H9 (cell line): ENCODE results near the gene BCAS3. TPM values are rescaled to one million over a fixed set of nuclear protein-coding genes. Genes with fewer than 3 reads are reported as not detected.

Experiments used
- DNase-seq: peaks from one replicate; pipeline ENCODE4 v3.0.0-alpha.2; 2017
- H2AFZ ChIP-seq: one replicate; pipeline ENCODE4 v1.6.1; 2013; ENCODE audit warnings: mild to moderate bottlenecking, low read length, control low read depth, moderate library complexity
- H2AK5ac ChIP-seq: 2 replicates; pipeline ENCODE4 v1.6.1; 2013; ENCODE audit warnings: low read length, control low read depth, mixed read lengths; ENCODE audit not compliant: insufficient read length
- H2BK120ac ChIP-seq: one replicate; pipeline ENCODE4 v1.6.1; 2013; ENCODE audit warnings: low read depth, mild to moderate bottlenecking, low read length, control low read depth, inconsistent platforms; ENCODE audit not compliant: poor library complexity, severe bottlenecking
- H2BK12ac ChIP-seq: 2 replicates; pipeline ENCODE4 v1.6.1; 2013; ENCODE audit warnings: low read length, control low read depth, mixed read lengths, low read depth; ENCODE audit not compliant: insufficient read length
- H2BK15ac ChIP-seq: 2 replicates; pipeline ENCODE4 v1.6.1; 2013; ENCODE audit warnings: low read depth, low read length, control low read depth
- H2BK20ac ChIP-seq: one replicate; pipeline ENCODE4 v1.6.1; 2013; ENCODE audit warnings: low read depth, mild to moderate bottlenecking, low read length, control low read depth, inconsistent platforms; ENCODE audit not compliant: poor library complexity, severe bottlenecking
- H2BK5ac ChIP-seq: 2 replicates; pipeline ENCODE4 v1.6.1; 2013; ENCODE audit warnings: low read length, control low read depth, mixed read lengths; ENCODE audit not compliant: insufficient read length
- H3K14ac ChIP-seq: 2 replicates; pipeline ENCODE4 v1.6.1; 2013; ENCODE audit warnings: low read length, control low read depth; ENCODE audit not compliant: insufficient read depth
- H3K18ac ChIP-seq: 2 replicates; pipeline ENCODE4 v1.6.1; 2013; ENCODE audit warnings: low read depth, mild to moderate bottlenecking, mixed read lengths, low read length, control low read depth; ENCODE audit not compliant: insufficient read length
- H3K23ac ChIP-seq: 2 replicates; pipeline ENCODE4 v1.6.1; 2013; ENCODE audit warnings: low read length, control low read depth, mixed read lengths, low read depth; ENCODE audit not compliant: insufficient read length
- H3K23me2 ChIP-seq: 2 replicates; pipeline ENCODE4 v1.6.1; 2013; ENCODE audit warnings: low read depth, mild to moderate bottlenecking, mixed read lengths, low read length, control low read depth; ENCODE audit not compliant: insufficient read length, poor library complexity, severe bottlenecking
- H3K27ac ChIP-seq: 2 replicates; pipeline ENCODE4 v1.5.1; 2013; ENCODE audit warnings: low read length, control low read depth, mixed read lengths, low read depth; ENCODE audit not compliant: insufficient read length
- H3K27me3 ChIP-seq: 2 replicates; pipeline ENCODE4 v1.6.1; 2013; ENCODE audit warnings: low read length, control low read depth, inconsistent platforms; ENCODE audit not compliant: insufficient read depth
- H3K4ac ChIP-seq: 2 replicates; pipeline ENCODE4 v1.6.1; 2013; ENCODE audit warnings: low read depth, mild to moderate bottlenecking, control low read depth, inconsistent platforms, low read length, moderate library complexity
- H3K4me1 ChIP-seq: 2 replicates; pipeline ENCODE4 v1.6.1; 2013; ENCODE audit warnings: low read length, control low read depth, inconsistent platforms; ENCODE audit not compliant: insufficient read depth
- H3K4me2 ChIP-seq: 2 replicates; pipeline ENCODE4 v1.6.1; 2013; ENCODE audit warnings: low read length, control low read depth, mixed read lengths; ENCODE audit not compliant: insufficient read length, insufficient read depth
- H3K56ac ChIP-seq: 2 replicates; pipeline ENCODE4 v1.6.1; 2013; ENCODE audit warnings: low read depth, mild to moderate bottlenecking, mixed read lengths, low read length, control low read depth; ENCODE audit not compliant: insufficient read length
- H3K79me1 ChIP-seq: 2 replicates; pipeline ENCODE4 v1.6.1; 2013; ENCODE audit warnings: low read depth, mild to moderate bottlenecking, moderate library complexity, low read length, control low read depth, inconsistent platforms; ENCODE audit not compliant: insufficient read depth, poor library complexity, severe bottlenecking
- H3K79me2 ChIP-seq: 2 replicates; pipeline ENCODE4 v1.6.1; 2013; ENCODE audit warnings: low read length, control low read depth, inconsistent platforms; ENCODE audit not compliant: insufficient read depth
- H3K9ac ChIP-seq: 2 replicates; pipeline ENCODE4 v1.6.1; 2013; ENCODE audit warnings: low read length, control low read depth, mixed read lengths; ENCODE audit not compliant: insufficient read length; ENCODE audit errors: extremely low read depth
- H3K9me3 ChIP-seq: one replicate; pipeline ENCODE4 v1.6.1; 2013; ENCODE audit warnings: low read depth, low read length, inconsistent platforms; ENCODE audit not compliant: control insufficient read depth
- H3T11ph ChIP-seq: one replicate; pipeline ENCODE4 v1.6.1; 2013; ENCODE audit warnings: mild to moderate bottlenecking, low read length, control low read depth, inconsistent platforms
- H4K20me1 ChIP-seq: one replicate; pipeline ENCODE4 v1.6.1; 2013; ENCODE audit not compliant: control insufficient read depth, insufficient read length, insufficient read depth
- H4K5ac ChIP-seq: 2 replicates; pipeline ENCODE4 v1.6.1; 2013; ENCODE audit warnings: low read depth, mild to moderate bottlenecking, mixed read lengths, low read length, control low read depth; ENCODE audit not compliant: insufficient read length
- H4K8ac ChIP-seq: replicated peaks from 2 replicates; pipeline ENCODE4 v1.6.1; 2013; ENCODE audit warnings: low read length, control low read depth, mixed read lengths, low read depth; ENCODE audit not compliant: insufficient read length
- H4K91ac ChIP-seq: 2 replicates; pipeline ENCODE4 v1.6.1; 2013; ENCODE audit warnings: low read depth, mild to moderate bottlenecking, moderate library complexity, mixed read lengths, low read length, control low read depth; ENCODE audit not compliant: insufficient read length
- H3K27ac Mint-ChIP-seq, 3 experiments: 2 replicates in 2 of 3; 3 replicates in 1 of 3; pipeline ENCODE4 v1.8.0; 2020 to 2021; ENCODE audit warnings: mixed read lengths in 3 of 3, mild to moderate bottlenecking in 1 of 3, moderate library complexity in 1 of 3
- H3K27me3 Mint-ChIP-seq: 2 replicates; pipeline ENCODE4 v1.8.0; 2021; ENCODE audit warnings: low read depth, mild to moderate bottlenecking, moderate library complexity, mixed read lengths
- H3K36me3 Mint-ChIP-seq, 3 experiments: 2 replicates in 2 of 3; 3 replicates in 1 of 3; pipeline ENCODE4 v1.8.0; 2020 to 2021; ENCODE audit warnings: low read depth in 3 of 3, mixed read lengths in 3 of 3; ENCODE audit not compliant: insufficient read depth in 1 of 3
- H3K4me1 Mint-ChIP-seq, 2 experiments: 2 replicates each; pipeline ENCODE4 v1.8.0; 2020; ENCODE audit warnings: mixed read lengths in 2 of 2
- H3K4me3 Mint-ChIP-seq, 2 experiments: 2 replicates in 1 of 2; 3 replicates in 1 of 2; pipeline ENCODE4 v1.8.0; 2020 to 2021; ENCODE audit warnings: mild to moderate bottlenecking in 2 of 2, mixed read lengths in 2 of 2, moderate library complexity in 1 of 2
- H3K9me3 Mint-ChIP-seq, 2 experiments: 2 replicates in 1 of 2; 3 replicates in 1 of 2; pipeline ENCODE4 v1.8.0; 2020; ENCODE audit warnings: mild to moderate bottlenecking in 2 of 2, mixed read lengths in 2 of 2, moderate library complexity in 1 of 2
- CTCF ChIP-seq: fragments of 200-600 bp; sonication (generic); conservative IDR thresholded peaks from 3 replicates; pipeline ENCODE4 v1.8.0; 2021; ENCODE audit warnings: antibody characterized with exemption, mild to moderate bottlenecking
- total RNA-seq: library from RNA; stranded (reverse); gene quantifications from 2 replicates; pipeline ENCODE4 v1.2.1, GENCODE V29; 2021

BCAS3 gene
- total RNA-seq, 1 experiment from 2014 or later: 22.4 TPM

- Histone ChIP-seq H3K4me1 (no peaks in the 10 kb centered on the region), H3K79me2 (no peaks in the 10 kb centered on the region), H3K56ac (no peak overlapping the region), H3K23ac (no peak overlapping the region), H3K14ac (no peak overlapping the region), H2AFZ (no peak overlapping the region), H4K91ac (no peak overlapping the region), H2AK5ac (no peak overlapping the region), H2BK15ac (no peak overlapping the region), H2BK12ac (no peak overlapping the region), H3K23me2 (no peaks in the 10 kb centered on the region), H2BK20ac (no peak overlapping the region), H3K4me2 (no peak overlapping the region), H3K27ac (no peak overlapping the region), H2BK5ac (no peak overlapping the region), H4K5ac (no peak overlapping the region), H3K27me3 (no peaks in the 10 kb centered on the region), H3K9ac (no peak overlapping the region), H4K20me1 (no peaks in the 10 kb centered on the region), H4K8ac (no peak overlapping the region), H3K18ac (no peak overlapping the region), H3K4ac (no peak overlapping the region), H3K79me1 (no peaks in the 10 kb centered on the region), H3K9me3 (no peaks in the 10 kb centered on the region), H2BK120ac (no peak overlapping the region), H3T11ph (no peak overlapping the region)
- Mint-ChIP-seq H3K36me3 (no peaks in the 10 kb centered on the region), H3K27ac (no peak overlapping the region), H3K4me1 (no peaks in the 10 kb centered on the region), H3K27me3 (no peaks in the 10 kb centered on the region), H3K9me3 (no peaks in the 10 kb centered on the region), H3K4me3 (no peak overlapping the region)
- DNase-seq: no peak
- no peak for TF ChIP-seq CTCF
Observed at GRCh38 chr17:60989379-60989778, 311.7 kb downstream of the BCAS3 start.
